GM10248 (cell line): Measurements from ENCODE around the gene TSEN15.

Source experiments
- CTCF ChIA-PET: fragments of 300-600 bp; sonication (Branson Sonifier 250); formaldehyde crosslinking; extraction: SDS; loops from one replicate; lab custom pipeline; 2021; ENCODE audit warnings: antibody characterized with exemption; lab: Yijun Ruan, JAX
- POLR2A ChIA-PET: fragments of 350-650 bp; sonication (Branson Sonifier 250); formaldehyde crosslinking; extraction: SDS; loops from one replicate; lab custom pipeline; 2020; ENCODE audit warnings: antibody characterized with exemption; lab: Yijun Ruan, JAX
- DNase-seq: peaks from one replicate; pipeline ENCODE4 v3.0.0; 2012; ENCODE audit errors: extremely low spot score
- CTCF ChIP-seq: IDR thresholded peaks from 2 replicates; pipeline ENCODE4 v1.5.1; 2012; ENCODE audit warnings: mild to moderate bottlenecking, low read depth; ENCODE audit errors: extremely low read depth, missing control alignments, control extremely low read depth

Gene TSEN15

DNA sequence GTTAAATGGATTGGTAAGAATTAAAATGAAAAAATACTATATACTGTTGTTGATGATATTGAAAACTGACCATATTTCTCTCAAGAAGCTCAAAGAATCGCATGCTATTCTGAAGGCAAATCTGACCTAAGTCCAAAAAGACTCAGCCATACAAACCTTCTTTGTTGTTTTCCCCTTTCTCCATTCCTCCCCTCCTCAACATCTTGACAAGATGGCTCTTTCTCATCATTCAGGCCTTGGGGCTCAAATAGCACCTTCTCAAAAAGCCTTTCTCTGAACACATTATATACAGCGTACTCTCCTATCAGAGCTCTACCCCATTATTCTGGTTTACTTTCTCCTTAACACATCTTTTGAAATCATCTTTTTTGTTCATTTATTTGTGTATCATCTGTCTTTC, 31.2 kb upstream of the TSEN15 start:
- DNase-seq, result no peak
- no peak for TF ChIP-seq CTCF
- ChIA-PET POLR2A (no interaction called here), CTCF (no interaction called here)

DNA sequence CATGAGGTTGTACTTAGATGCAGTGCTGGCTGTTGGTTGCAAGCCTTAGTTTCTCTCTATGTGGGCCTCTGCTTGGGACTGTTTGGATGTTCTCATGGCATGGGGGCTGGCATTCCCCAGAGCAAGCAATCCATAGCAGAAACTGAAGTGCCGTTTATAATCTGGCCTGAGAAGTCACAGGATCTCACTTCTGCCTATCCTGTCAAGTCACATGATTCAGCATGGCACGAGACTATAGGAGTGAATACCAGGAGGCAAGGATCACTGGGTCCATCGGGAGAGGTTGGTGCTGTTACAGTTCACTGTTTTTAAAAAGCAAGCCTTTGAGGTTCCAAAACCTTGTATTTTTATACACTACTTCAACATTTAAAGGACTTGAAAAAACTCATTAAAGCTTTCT, 30.7 kb upstream of the TSEN15 start:
- CTCF ChIA-PET, result no interaction called here
- DNase-seq, result no peak
- POLR2A ChIA-PET, result no interaction called here
- no peak for TF ChIP-seq CTCF

- no peak for DNase-seq
- TF ChIP-seq CTCF, result no peak
- ChIA-PET CTCF (no interaction called here), POLR2A (no interaction called here)
Measured at GRCh38 chr1:184021728-184022127, 29.8 kb upstream of the TSEN15 start.

DNA sequence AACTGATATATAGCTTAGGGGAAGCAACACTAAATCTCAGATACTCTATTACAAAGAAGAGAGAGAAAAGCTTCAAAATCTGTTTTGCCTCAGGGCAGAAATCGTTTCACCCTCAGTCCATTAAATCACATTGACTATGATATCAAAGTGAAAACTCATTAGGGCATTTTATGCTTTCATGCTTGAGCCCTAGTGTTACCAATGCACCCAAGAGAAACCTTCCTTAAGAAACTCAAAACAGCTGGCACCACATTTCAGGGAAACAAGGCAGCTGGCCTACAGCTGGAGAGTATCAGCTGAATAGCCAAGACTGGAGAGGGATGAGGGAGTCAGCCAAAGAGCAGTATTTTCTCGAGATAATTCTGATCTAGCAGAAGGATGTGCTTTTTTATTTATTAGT, 28.9 kb upstream of the TSEN15 start:
- DNase-seq, result no peak
- no peak for TF ChIP-seq CTCF
- CTCF ChIA-PET, result no interaction called here

DNA sequence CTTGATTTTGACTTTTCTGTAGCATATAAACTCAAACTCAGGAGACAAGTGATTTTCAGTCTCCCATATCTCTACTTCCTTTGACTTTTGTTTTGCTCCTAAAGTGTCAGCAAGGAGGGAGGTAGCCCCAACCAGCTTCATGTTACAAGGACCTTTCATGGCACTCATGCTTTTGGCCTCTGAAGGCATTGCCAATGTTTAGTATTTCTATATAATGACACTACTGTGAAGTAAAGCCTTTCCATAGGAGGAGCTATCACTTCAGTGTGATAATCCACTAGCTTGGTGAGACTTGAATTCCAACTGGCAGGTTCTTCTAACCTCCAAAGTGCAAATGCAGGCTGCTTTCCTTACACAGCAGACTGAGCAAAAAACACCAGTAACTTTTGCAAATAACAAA, 28.4 kb upstream of the TSEN15 start:
- no peak for TF ChIP-seq CTCF
- ChIA-PET POLR2A (no interaction called here), CTCF (interaction anchor here (0.6 to 3.4 kb wide), 2 partner anchors 8 to 17 kb away, joined by 3 to 8 read pairs; no protein-coding TSS in a partner anchor)
- DNase-seq, result no peak

More for the DNA sequence above, 28.9 kb upstream of the TSEN15 start:
- POLR2A ChIA-PET, result no interaction called here

DNA sequence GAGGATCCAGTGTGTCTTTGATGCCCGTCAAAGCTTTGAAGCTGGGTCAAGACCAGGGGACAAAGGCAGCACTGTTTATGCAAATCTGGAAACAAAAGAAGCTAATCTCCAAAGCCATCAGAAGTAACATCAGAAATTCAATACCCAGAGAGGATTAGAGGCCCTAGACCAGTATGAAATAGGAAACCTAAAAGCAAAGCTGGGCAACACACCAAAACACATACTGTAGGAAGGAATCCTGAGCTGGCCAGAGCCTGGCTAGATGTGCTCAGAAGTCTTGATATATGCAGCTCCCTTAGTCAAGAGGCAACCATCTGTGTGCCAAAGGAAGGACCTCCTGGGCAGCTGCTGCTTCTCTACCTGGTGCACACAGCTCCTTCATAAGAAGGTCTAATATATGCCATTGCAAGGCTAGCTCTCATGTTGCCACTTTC, 26.3 kb upstream of the TSEN15 start:
- no peak for TF ChIP-seq CTCF
- no peak for DNase-seq
- POLR2A ChIA-PET, result no interaction called here
- CTCF ChIA-PET, result interaction anchor here (0.7 to 3.4 kb wide), 3 partner anchors 9 to 28 kb away, joined by 3 to 8 read pairs (median 6); no protein-coding TSS in a partner anchor
